SK-N-MC (cell line): Measurements from ENCODE around the gene MRPL51.

ENCODE experiments used
- EZH2 ChIP-seq: fragments of 200-600 bp; sonication (generic); IDR thresholded peaks from one replicate; pipeline ENCODE4 v1.6.1; 2017; ENCODE audit warnings: antibody characterized with exemption
- POLR2AphosphoS5 ChIP-seq: IDR thresholded peaks from 2 replicates; pipeline ENCODE4 v1.6.1; 2012; ENCODE audit warnings: mild to moderate bottlenecking, low read depth, low read length, borderline replicate concordance

DNA sequence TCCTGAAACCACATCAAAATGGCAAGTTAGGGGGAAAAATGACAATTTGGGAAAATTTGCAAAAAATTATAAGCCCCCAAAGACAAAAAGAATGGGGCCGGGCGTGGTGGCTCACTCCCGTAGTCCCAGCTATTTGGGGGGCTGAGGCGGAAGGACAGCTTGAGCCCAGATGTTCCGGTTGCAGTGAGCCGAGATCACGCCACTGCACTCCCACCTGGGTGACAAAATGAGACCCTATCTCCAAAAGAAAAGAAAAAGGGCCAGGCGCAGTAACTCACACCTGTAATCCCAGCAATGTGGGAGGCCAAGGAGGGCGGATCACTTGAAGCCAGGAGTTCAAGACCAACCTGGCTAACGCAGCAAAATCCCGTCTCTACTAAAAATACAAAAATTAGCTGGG lies 20.6 kb downstream of the MRPL51 start:
- TF ChIP-seq EZH2 (no peak), POLR2AphosphoS5 (no peak)
